Right lobe of liver (tissue), 6 donors: ENCODE results near the gene ARL15. TPM values are rescaled to one million over a fixed set of nuclear protein-coding genes. Genes with fewer than 3 reads are reported as not detected.

ENCODE experiments used
- ATAC-seq, 4 donors: fragments of 200-7000 bp; cut with Tn5 transposase; one replicate each; pipeline ENCODE4 v1.9.1; 2020; ENCODE audit warnings: mild to moderate bottlenecking in 4 of 4, moderate library complexity in 4 of 4
- DNase-seq, 3 donors: peaks; one replicate each; pipeline ENCODE4 v3.0.0-alpha.2; 2020
- H3K27ac ChIP-seq, 3 donors: fragments of 200-600 bp; one replicate each; pipeline ENCODE4 v1.8.0; 2022
- H3K27me3 ChIP-seq, 2 donors: fragments of 200-600 bp; one replicate each; pipeline ENCODE4 v1.8.0; 2022
- H3K36me3 ChIP-seq, 4 donors: fragments of 200-600 bp; sonication (generic) in 1 of 4; one replicate each; pipeline versions ENCODE4 v1.5.1 to v1.8.0; 2017 to 2022; ENCODE audit warnings: control low read depth in 1 of 4
- H3K4me1 ChIP-seq, 4 donors: fragments of 200-600 bp; sonication (generic) in 1 of 4; one replicate each; pipeline versions ENCODE4 v1.5.1 to v1.8.0; 2017 to 2022; ENCODE audit warnings: control low read depth in 1 of 4
- H3K4me3 ChIP-seq, 3 donors: fragments of 200-600 bp; one replicate each; pipeline ENCODE4 v1.8.0; 2022
- H3K9me3 ChIP-seq, 4 donors: fragments of 200-600 bp; sonication (generic) in 1 of 4; one replicate each; pipeline versions ENCODE4 v1.5.1 to v1.8.0; 2017 to 2022; ENCODE audit warnings: control low read depth in 1 of 4
- CTCF ChIP-seq, 4 donors: fragments of 200-600 bp in 3 of 4; fragments of 450-650 bp in 1 of 4; IDR thresholded peaks; one replicate each; pipeline versions ENCODE4 v1.5.1 to v1.8.0; 2016 to 2022; ENCODE audit warnings: antibody characterized with exemption in 4 of 4, mild to moderate bottlenecking in 2 of 4
- POLR2A ChIP-seq: fragments of 450-650 bp; IDR thresholded peaks from one replicate; pipeline ENCODE4 v1.6.1; 2017; ENCODE audit warnings: antibody characterized with exemption, mild to moderate bottlenecking
- WGBS: methylation state at CpG from one replicate; pipeline ENCODE4 v1.1.6; 2018; ENCODE audit warnings: low coverage, low lambda C conversion rate; ENCODE audit not compliant: insufficient coverage; ENCODE audit errors: missing lambda C conversion rate; 5-methylcytosine and 5-hydroxymethylcytosine counted together
- intact Hi-C, 2 donors: fragments of 100-400 bp; cut with DNase I; formaldehyde crosslinking; loops; one replicate each; pipeline versions ENCODE4 v1.11.2 to v1.14.1; 2022
- total RNA-seq, 6 experiments: library from RNA; depleted of rRNA in 2 of 6; stranded (reverse); fragments of >200 nt in 2 of 6; fragmentation: NEBNext Ultra II Directional in 3 of 6; extraction: Animal tissue kit (Norgen Biotek cat#: 25700) in 3 of 6; gene quantifications; one replicate each; pipeline versions ENCODE4 v1.1.0 to v1.2.4, GENCODE V29; 2016 to 2023
- donor health status: DM: no; HTN: yes; CAD: no.
- donor health status: DM: no; HTN: no; CAD: no.
- donor health status: DM: no; HTN: no; CAD: no.
- donor health status: DM: no; HTN: yes; CAD: no.
- donor health status: DM: no; HTN: yes; CAD: no.

Gene ARL15
- total RNA-seq, 6 experiments from 2014 or later: 6.3 to 16.5 (median 9.6) TPM

GRCh38 chr5:54249210-54250028 is 61.0 kb downstream of the ARL15 start:
- H3K27me3 ChIP-seq: no peaks in the 10 kb centered on the region
- ATAC-seq (no peak), DNase-seq (peak in 1 of 3 donors; percentile 26)
- TF ChIP-seq POLR2A (no peak), CTCF (IDR thresholded peaks at IDR 0.05) (no peak)
- 43% methylated on average over 4 of the region's 4 CpGs for WGBS
- H3K27ac ChIP-seq: no peak overlapping the region
- H3K36me3 ChIP-seq: no peaks in the 10 kb centered on the region
- no peak overlapping the region for H3K4me3 ChIP-seq
- H3K4me1 ChIP-seq: no peaks in the 10 kb centered on the region
- intact Hi-C loops: loop anchor here (10.0 kb wide), 3 partner anchors 55 to 235 kb away; no protein-coding TSS in a partner anchor
- H3K9me3 ChIP-seq: no peaks in the 10 kb centered on the region

- WGBS: 41% methylated on average over 5 of the region's 5 CpGs
- TF ChIP-seq POLR2A (no peak), CTCF (IDR thresholded peaks at IDR 0.05) (no peak)
- DNase-seq (no peak), ATAC-seq (peak in 2 of 4 donors; percentile 19 to 42)
- no peaks in the 10 kb centered on the region for H3K36me3 ChIP-seq
- intact Hi-C loops: loop anchor here in 1 of 2 donors (10.0 kb wide), 1 partner anchor 238 kb away; no protein-coding TSS in a partner anchor
- H3K4me1 ChIP-seq: no peaks in the 10 kb centered on the region
- H3K27ac ChIP-seq: no peak overlapping the region
- H3K9me3 ChIP-seq: no peaks in the 10 kb centered on the region
- no peaks in the 10 kb centered on the region for H3K27me3 ChIP-seq
- H3K4me3 ChIP-seq: no peak overlapping the region
These were observed 63.1 kb downstream of the ARL15 start for GRCh38 chr5:54247226-54247625.

DNA sequence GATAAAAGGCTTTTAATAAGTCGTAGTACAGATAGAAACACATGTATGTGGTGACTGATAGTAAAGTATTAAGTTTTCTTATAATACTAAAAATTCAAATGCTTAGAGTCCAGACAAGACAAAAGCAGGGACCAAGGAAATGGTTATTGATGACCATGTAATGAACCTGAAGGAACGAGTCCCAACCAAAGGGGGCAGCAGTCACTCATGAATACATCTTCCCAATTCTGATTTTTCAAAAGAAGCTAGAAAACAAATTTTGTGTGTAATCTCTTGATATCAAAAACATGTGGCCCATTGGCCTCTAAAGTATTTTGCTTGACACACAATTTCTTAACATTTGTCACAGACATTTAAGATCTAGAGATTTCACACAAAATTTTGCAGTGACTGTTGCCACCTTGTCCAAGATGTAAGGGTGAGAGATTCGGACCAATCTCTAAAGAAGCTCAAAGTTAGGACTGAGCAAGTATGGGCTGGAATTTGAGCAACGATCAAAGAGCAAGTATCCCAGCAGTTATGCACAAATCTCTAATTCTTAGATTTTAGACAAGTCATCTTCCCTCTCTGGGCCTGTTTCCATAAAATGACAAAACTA is 66.8 kb downstream of the ARL15 start:
- H3K27me3 ChIP-seq: no peaks in the 10 kb centered on the region
- intact Hi-C loops: loop anchor here in 1 of 2 donors (10.0 kb wide), 1 partner anchor 241 kb away; no protein-coding TSS in a partner anchor
- no peak for TF ChIP-seq POLR2A
- peak; percentile 67 to 80 (median 70) for TF ChIP-seq CTCF (IDR thresholded peaks at IDR 0.05)
- no peaks in the 10 kb centered on the region for H3K9me3 ChIP-seq
- no peaks in the 10 kb centered on the region for H3K36me3 ChIP-seq
- no peak overlapping the region for H3K4me3 ChIP-seq
- DNase-seq (no peak), ATAC-seq (peak; percentile 59 to 74 (median 70))
- no peaks in the 10 kb centered on the region for H3K4me1 ChIP-seq
- H3K27ac ChIP-seq: no peak overlapping the region
- WGBS: 40% methylated on average over 4 of the region's 4 CpGs

GRCh38 chr5:54242297-54242696 is 68.1 kb downstream of the ARL15 start:
- no peak for TF ChIP-seq POLR2A
- no peak for TF ChIP-seq CTCF (IDR thresholded peaks at IDR 0.05)
- Histone ChIP-seq H3K4me1 (no peaks in the 10 kb centered on the region), H3K27ac (no peak overlapping the region), H3K36me3 (no peaks in the 10 kb centered on the region), H3K9me3 (no peaks in the 10 kb centered on the region), H3K4me3 (no peak overlapping the region), H3K27me3 (no peaks in the 10 kb centered on the region)
- 72% methylated on average over 5 of the region's 5 CpGs for WGBS
- no peak for ATAC-seq
- intact Hi-C loops: loop anchor here in 1 of 2 donors (10.0 kb wide), 1 partner anchor 243 kb away; no protein-coding TSS in a partner anchor
- DNase-seq: no peak
